Left lung (tissue), 10 donors: Measurements from ENCODE around the gene NEK9. TPM values are rescaled to one million over a fixed set of nuclear protein-coding genes. Genes with fewer than 3 reads are reported as not detected.

Experiments
- ATAC-seq: fragments of 200-7000 bp; cut with Tn5 transposase; one replicate; pipeline ENCODE4 v1.9.1; 2020; ENCODE audit warnings: moderate library complexity
- DNase-seq, 4 donors: peaks; one replicate each; pipeline ENCODE4 v3.0.0-alpha.2; 2013 to 2020
- H3K27ac ChIP-seq, 2 donors: fragments of 200-600 bp; sonication (generic) in 1 of 2; one replicate each; pipeline versions ENCODE4 v1.5.0 to v1.8.0; 2020 to 2021
- H3K27me3 ChIP-seq, 2 donors: fragments of 200-600 bp; sonication (generic) in 1 of 2; one replicate each; pipeline versions ENCODE4 v1.5.0 to v1.8.0; 2020 to 2021
- H3K36me3 ChIP-seq, 2 donors: fragments of 200-600 bp; sonication (generic) in 1 of 2; one replicate each; pipeline versions ENCODE4 v1.5.0 to v1.8.0; 2020 to 2021
- H3K4me1 ChIP-seq, 2 donors: fragments of 200-600 bp; one replicate each; pipeline ENCODE4 v1.8.0; 2021
- H3K4me3 ChIP-seq, 2 donors: fragments of 200-600 bp; sonication (generic) in 1 of 2; one replicate each; pipeline versions ENCODE4 v1.5.0 to v1.8.0; 2020 to 2021; ENCODE audit warnings: mild to moderate bottlenecking in 1 of 2
- H3K9me3 ChIP-seq, 2 donors: fragments of 200-600 bp; sonication (generic) in 1 of 2; one replicate each; pipeline versions ENCODE4 v1.5.0 to v1.8.0; 2020 to 2021
- CTCF ChIP-seq, 2 donors: fragments of 200-600 bp; sonication (generic) in 1 of 2; IDR thresholded peaks; one replicate each; pipeline versions ENCODE4 v1.5.0 to v1.8.0; 2021; ENCODE audit warnings: antibody characterized with exemption in 2 of 2
- intact Hi-C, 2 donors: fragments of 100-400 bp; cut with DNase I; formaldehyde crosslinking; loops; one replicate each; pipeline versions ENCODE4 v1.11.2 to v1.14.2; 2022
- polyA plus RNA-seq, 6 donors: library from polyadenylated mRNA; unstranded; fragments of 120-200 nt; gene quantifications; one replicate each; pipeline ENCODE4 v1.2.1, GENCODE V29; 2013; ENCODE audit not compliant: insufficient read length in 6 of 6
- total RNA-seq, 2 donors: library from RNA; stranded (reverse); fragmentation: NEBNext Ultra II Directional; extraction: Animal tissue kit (Norgen Biotek cat#: 25700); gene quantifications; one replicate each; pipeline ENCODE4 v1.2.1, GENCODE V29; 2021
- donor health status: DM: no; HTN: yes; CAD: no.
- donor health status: DM: no; HTN: no; CAD: no.

Gene NEK9
- total and polyA plus RNA-seq, 8 donors = 75.8 to 147 (median 131) TPM

DNA sequence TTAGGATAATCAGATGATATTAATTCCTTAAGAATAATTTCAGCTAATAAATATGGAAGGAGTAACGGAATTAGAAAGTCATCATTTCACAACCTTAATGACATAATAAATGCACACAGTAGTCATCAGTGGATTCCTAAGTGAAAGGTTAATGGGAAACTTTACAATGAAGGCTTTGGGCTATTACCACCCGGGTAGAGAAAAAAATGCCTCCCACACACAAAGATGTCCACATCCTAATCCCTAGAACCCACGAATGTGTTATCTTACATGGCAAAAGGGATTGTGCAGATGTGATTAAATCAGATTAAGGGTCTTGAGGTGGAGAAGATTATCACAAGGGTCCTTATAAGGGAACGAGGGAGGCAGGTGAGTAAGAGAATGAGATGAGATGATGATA lies 43.9 kb upstream of the NEK9 start:
- H3K27ac ChIP-seq = no peak overlapping the region
- H3K4me3 ChIP-seq = no peak overlapping the region
- H3K4me1 ChIP-seq = peaks cover 19 to 91% of the 10 kb centered on the region in 2 donors
- no peaks in the 10 kb centered on the region for H3K27me3 ChIP-seq
- TF ChIP-seq CTCF (IDR thresholded peaks at IDR 0.05) = no peak
- ATAC-seq = no peak
- intact Hi-C loops = no loop called here
- H3K9me3 ChIP-seq = no peaks in the 10 kb centered on the region
- no peak for DNase-seq
- H3K36me3 ChIP-seq = no peaks in the 10 kb centered on the region

DNA sequence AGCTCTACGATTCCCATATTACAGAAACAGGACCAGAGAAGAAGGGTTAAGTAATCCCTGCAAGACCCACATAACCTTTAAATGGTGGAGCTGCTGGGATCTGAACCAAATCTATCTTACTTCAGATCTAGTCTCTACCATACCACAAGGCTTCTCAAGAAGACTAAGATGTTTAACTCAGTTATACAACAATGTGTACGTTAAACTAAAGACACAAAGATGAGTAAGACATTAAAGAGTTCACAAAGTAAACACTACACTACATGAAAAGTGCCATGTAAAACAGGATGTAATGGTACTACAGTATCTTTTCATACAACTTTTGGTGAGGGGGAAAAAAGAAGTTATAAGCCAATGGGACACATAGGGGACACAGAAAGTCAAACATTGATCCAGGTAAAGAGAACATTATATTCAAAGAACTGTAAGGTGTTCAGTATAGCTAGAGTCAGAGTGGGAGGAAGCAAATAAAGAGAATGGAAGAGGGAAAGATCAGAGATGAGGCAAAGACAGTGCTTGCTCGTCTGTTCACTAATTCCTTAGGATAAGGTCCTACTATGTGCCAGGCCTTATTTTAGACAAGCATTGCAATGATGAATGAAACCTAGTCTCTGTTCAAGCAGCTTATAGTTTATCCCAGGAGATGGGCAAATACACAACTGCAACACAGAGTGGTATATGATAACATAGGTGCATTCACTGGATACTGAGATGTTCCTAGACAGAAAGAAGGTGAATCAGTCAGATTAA lies 41.9 kb upstream of the NEK9 start:
- DNase-seq (no peak), ATAC-seq (no peak)
- intact Hi-C loops = no loop called here
- no peak for TF ChIP-seq CTCF (IDR thresholded peaks at IDR 0.05)
- H3K27ac ChIP-seq = no peak overlapping the region
- no peaks in the 10 kb centered on the region for H3K9me3 ChIP-seq
- no peak overlapping the region for H3K4me3 ChIP-seq
- no peaks in the 10 kb centered on the region for H3K36me3 ChIP-seq
- H3K27me3 ChIP-seq = no peaks in the 10 kb centered on the region
- peaks cover 7 to 76% of the 10 kb centered on the region in 2 donors for H3K4me1 ChIP-seq

- H3K36me3 ChIP-seq = no peaks in the 10 kb centered on the region
- no peaks in the 10 kb centered on the region for H3K9me3 ChIP-seq
- no peak for ATAC-seq
- no peaks in the 10 kb centered on the region for H3K27me3 ChIP-seq
- no peak for TF ChIP-seq CTCF (IDR thresholded peaks at IDR 0.05)
- intact Hi-C loops = no loop called here
- no peak for DNase-seq
- H3K4me1 ChIP-seq = peaks cover 5 to 63% of the 10 kb centered on the region in 2 donors
- no peak overlapping the region for H3K4me3 ChIP-seq
- H3K27ac ChIP-seq = no peak overlapping the region
Measured at GRCh38 chr14:75167325-75167724, 40.5 kb upstream of the NEK9 start.

GRCh38 chr14:75165586-75166391 lies 38.9 kb upstream of the NEK9 start:
- Histone ChIP-seq H3K4me1 (peaks cover 5 to 48% of the 10 kb centered on the region in 2 donors), H3K27ac (no peak overlapping the region), H3K4me3 (no peak overlapping the region), H3K36me3 (no peaks in the 10 kb centered on the region), H3K27me3 (no peaks in the 10 kb centered on the region), H3K9me3 (no peaks in the 10 kb centered on the region)
- no peak for TF ChIP-seq CTCF (IDR thresholded peaks at IDR 0.05)
- no peak for DNase-seq
- ATAC-seq = no peak
- intact Hi-C loops = no loop called here

GRCh38 chr14:75164809-75165208 lies 38.0 kb upstream of the NEK9 start:
- Histone ChIP-seq H3K27me3 (no peaks in the 10 kb centered on the region), H3K36me3 (no peaks in the 10 kb centered on the region), H3K27ac (no peak overlapping the region), H3K4me1 (peaks cover 5 to 40% of the 10 kb centered on the region in 2 donors), H3K9me3 (no peaks in the 10 kb centered on the region), H3K4me3 (no peak overlapping the region)
- TF ChIP-seq CTCF (IDR thresholded peaks at IDR 0.05) = no peak
- intact Hi-C loops = no loop called here
- DNase-seq (no peak), ATAC-seq (no peak)
